ENCODE data around the gene DSN1.

DSN1 gene

GRCh38 chr20:36752582-36752981, 21.0 kb downstream of the DSN1 start:
- no peak for DNase-seq

GRCh38 chr20:36745927-36746659, 27.5 kb downstream of the DSN1 start, which contains the start of gene NDRG3:
Gene NDRG3, minus strand, starts transcription at chr20:36746090. Its CDS starts 24,355 bp downstream, at chr20:36721735.
- DNase-seq = peak; percentile 89

GRCh38 chr20:36745234-36745926, 28.2 kb downstream of the DSN1 start:
- no peak for DNase-seq

GRCh38 chr20:36744764-36745191, 28.8 kb downstream of the DSN1 start:
- no peak for DNase-seq

DNA sequence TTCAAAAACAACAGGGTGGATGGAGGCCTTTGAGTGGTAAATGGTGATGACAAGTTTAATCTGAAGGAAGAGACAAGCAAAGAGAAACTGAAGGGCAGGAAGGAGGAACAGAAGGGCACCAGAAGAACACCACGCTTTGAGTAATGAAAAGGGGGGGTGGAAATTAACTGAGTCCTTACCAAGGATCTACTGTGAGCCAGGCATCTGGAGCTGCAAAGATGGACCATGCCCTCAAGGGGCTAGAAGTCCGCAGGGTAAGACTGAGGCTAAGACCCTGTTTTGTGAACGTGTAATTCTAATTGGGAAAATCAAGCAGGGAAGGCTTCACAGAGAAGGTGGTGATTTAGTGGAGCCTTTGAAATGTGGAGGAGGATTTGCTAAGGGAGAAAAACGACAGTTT, 29.3 kb downstream of the DSN1 start:
- DNase-seq = no peak

DNA sequence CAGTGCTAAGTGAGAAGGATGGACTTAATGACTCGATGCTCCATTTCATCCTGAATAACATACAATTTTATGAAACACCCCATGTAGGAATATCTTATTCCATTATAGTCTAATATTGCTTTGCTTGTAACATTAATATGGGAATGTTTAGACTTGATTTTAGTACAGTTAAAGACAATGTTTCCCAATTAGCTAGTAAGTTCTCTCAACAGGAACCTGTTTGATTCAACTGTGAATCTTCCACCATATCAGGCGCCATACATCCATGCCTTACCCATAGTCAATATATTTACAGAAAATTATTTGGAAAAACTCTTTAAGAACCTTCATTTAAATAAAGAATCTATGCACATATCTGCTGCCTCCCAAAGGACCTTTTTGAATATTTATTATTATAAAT, 31.0 kb downstream of the DSN1 start:
- DNase-seq = no peak

GRCh38 chr20:36741072-36741471, 32.5 kb downstream of the DSN1 start:
- DNase-seq = no peak

DNA sequence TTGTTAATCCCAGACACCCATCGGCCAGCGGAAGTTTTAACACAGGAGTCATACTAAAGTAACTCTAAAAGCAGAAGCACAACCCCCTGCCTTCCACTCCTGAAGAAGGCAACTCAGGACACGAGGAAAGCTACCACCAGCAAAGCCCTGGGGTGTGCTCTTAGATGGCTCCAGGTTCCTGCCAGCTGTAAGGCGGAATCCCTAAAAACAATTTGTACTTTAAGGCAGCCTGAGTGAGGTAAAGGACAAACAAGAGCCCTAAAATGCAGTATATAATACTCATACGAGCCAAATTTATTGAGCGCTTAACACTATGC, 36.4 kb downstream of the DSN1 start:
- no peak for DNase-seq

GRCh38 chr20:36736451-36737182, 36.9 kb downstream of the DSN1 start:
- no peak for DNase-seq

GRCh38 chr20:36732456-36732855, 41.1 kb downstream of the DSN1 start:
- DNase-seq = no peak

DNA sequence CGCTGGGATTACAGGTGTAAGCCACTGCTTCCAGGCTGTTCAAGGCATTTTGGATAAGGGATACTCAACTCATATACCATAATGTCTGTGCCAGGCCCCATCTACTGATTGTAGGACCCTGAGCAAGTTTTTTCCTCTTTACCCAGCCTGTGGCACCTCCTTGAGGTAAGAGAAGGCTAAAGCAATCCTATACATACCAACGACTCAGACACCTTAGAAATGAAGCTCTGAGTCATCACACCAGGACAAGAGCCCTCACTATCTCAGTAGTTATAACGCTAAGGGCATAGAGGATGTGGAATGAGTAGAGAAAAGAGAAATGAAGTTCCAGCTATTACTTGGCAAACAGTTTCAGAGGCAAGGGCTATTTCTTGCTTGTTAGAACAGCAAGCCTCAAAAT, 44.6 kb downstream of the DSN1 start:
- no peak for DNase-seq

DNA sequence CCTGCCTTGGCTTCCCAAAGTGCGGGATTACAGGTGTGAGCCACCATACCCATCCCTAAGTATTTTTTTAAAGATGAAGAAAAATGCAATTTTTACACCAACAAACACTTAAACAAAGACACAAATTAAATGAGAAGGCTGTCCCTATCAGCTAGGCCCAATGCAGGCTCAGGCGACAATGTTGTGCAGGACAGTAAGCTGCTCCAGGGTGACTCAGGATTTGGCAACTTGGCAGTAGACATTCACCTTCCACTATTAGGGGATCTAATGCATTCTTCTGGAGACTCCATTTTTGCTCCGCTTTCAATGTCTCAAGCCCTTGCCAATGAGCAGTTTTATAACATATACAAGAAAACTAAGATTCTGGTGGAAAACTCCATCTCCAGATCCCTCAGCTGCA, 47.4 kb downstream of the DSN1 start:
- no peak for DNase-seq

- no peak for DNase-seq
Observed at GRCh38 chr20:36720510-36720909, 53.1 kb downstream of the DSN1 start.

DNA sequence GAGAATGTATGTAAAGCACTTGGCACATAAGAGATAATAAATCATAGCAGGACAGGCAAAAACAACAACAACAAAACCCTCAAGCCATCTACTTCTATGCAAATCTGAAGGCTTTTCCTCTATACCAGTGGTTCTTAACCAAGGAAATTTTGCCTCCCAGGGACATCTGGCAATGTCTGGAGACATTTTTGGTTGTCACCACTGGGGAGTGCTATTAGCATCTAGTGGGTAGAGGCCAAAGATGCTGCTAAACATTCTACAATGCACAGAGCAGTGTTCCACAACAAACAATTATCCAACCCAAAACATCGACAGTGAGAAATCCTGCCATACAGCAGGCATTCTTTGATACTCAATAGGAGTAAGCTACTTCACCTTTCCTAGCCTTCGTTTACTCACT, 55.9 kb downstream of the DSN1 start:
- no peak for DNase-seq

- DNase-seq = no peak
Observed at GRCh38 chr20:36717021-36717420, 56.5 kb downstream of the DSN1 start.

- no peak for DNase-seq
Observed at GRCh38 chr20:36712775-36713174, 60.8 kb downstream of the DSN1 start.

DNA sequence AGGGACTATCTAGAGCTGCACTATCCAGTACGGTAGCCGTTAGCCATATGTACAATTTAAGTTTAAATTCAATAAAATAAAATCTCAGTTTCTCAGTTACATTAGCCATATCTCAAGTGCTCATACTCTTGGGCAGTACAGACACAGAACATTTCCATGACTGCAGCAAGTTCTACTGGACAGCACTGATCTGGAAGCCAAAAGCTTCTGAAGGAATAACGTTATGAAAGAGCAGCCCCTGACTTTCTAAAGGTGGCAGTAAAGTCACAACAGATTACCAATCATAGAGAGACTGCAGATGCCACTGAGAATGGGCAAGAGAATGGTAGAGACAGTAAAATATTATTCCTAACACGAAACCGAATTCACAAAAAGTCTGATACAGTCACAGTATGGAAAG, 64.4 kb downstream of the DSN1 start:
- no peak for DNase-seq

DNA sequence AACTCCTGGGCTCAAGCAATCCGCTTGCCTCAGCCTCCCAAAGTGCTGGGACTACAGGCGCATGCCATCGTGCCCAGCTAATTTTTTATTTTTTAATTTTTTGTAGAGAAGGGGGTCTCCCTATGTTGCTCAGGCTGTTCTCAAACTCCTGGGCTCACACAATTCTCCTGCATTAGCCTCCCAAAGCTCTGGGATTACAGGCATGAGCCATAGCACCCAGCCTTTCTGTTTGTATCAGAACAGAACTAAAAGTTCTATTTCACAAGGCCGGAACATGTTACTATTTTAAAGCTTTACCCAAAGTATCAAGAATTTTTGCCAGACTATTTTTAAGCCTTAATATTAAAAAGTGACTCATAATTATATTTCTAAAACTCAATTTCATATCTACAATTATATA, 70.0 kb downstream of the DSN1 start:
- DNase-seq = no peak

All from effector CD4-positive, alpha-beta T cell (primary cell).